ENCODE data around the gene NOP53. TPM values are rescaled to one million over a fixed set of nuclear protein-coding genes. Genes with fewer than 3 reads are reported as not detected.

NOP53 gene
- total RNA-seq, 1 experiment from 2014 or later: 289 TPM

DNA sequence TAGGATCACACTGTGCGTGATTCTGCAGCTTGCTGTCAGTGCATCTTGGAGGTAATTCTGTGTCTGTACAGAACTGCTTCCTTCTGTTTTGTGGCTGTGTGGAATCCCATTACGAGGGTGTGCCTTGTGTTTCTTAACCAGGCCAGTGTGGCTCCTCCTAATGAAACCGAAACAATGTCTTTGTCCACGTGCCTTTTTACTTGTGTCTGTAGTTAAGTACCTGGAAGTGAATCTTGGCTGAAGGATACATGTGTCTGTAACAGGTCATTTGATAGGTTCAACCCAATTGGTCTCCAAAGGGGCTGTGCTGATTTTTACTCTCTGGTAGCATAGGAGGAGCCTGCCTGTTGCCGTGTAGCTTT, 13.1 kb downstream of the NOP53 start:
- Mint-ChIP-seq H3K9me3 (peaks cover 4% of the 10 kb centered on the region), H3K36me3 (peaks cover 44% of the 10 kb centered on the region), H3K27me3 (ENCODE audit: low read depth) (no peaks in the 10 kb centered on the region), H3K4me1 (peaks cover 3% of the 10 kb centered on the region; the same call in 1 of the 2 replicates), H3K27ac (no peak overlapping the region), H3K4me3 (no peak overlapping the region)
- no peak for TF ChIP-seq TP53 (CRISPR knock-in tag; IDR thresholded peaks at IDR 0.05)
- no peak for TF ChIP-seq FOXJ3 (CRISPR knock-in tag; IDR thresholded peaks at IDR 0.05; ENCODE audit: borderline replicate concordance)
- TF ChIP-seq HMGA2 (CRISPR knock-in tag; IDR thresholded peaks at IDR 0.05): no peak
- no peak for TF ChIP-seq IRF2 (CRISPR knock-in tag; IDR thresholded peaks at IDR 0.05; ENCODE audit: borderline replicate concordance, low read depth)
- TF ChIP-seq ZNF232 (CRISPR knock-in tag; IDR thresholded peaks at IDR 0.05): no peak
- TF ChIP-seq, protein P1, sequence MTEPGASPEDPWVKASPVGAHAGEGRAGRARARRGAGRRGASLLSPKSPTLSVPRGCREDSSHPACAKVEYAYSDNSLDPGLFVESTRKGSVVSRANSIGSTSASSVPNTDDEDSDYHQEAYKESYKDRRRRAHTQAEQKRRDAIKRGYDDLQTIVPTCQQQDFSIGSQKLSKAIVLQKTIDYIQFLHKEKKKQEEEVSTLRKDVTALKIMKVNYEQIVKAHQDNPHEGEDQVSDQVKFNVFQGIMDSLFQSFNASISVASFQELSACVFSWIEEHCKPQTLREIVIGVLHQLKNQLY (CRISPR knock-in tag; IDR thresholded peaks at IDR 0.05): no peak
- ChIA-PET CTCF (no interaction called here), POLR2A (no interaction called here)
- DNase-seq (ENCODE audit: low spot score) (no peak), ATAC-seq (no peak)

DNA sequence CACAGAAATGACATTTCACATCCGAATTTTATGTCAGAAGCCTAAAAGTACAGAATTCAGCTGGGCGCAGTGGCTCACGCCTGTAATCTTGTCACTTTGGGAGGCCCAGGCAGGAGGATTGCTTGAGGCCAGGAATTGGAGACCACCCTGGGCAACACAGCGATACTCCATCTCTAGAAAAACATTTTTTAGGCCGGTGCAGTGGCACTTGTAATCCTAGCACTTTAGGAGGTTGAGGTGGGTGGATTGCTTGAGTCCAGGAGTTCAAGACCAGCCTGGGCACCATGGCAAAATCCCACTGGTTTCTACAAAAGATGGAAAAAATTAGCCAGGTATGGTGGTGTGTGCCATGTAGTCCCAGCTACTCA, 15.3 kb downstream of the NOP53 start:
- TF ChIP-seq, protein P2, sequence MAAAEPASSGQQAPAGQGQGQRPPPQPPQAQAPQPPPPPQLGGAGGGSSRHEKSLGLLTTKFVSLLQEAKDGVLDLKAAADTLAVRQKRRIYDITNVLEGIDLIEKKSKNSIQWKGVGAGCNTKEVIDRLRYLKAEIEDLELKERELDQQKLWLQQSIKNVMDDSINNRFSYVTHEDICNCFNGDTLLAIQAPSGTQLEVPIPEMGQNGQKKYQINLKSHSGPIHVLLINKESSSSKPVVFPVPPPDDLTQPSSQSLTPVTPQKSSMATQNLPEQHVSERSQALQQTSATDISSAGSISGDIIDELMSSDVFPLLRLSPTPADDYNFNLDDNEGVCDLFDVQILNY (CRISPR knock-in tag; IDR thresholded peaks at IDR 0.05): no peak
- TF ChIP-seq ZNF232 (CRISPR knock-in tag; IDR thresholded peaks at IDR 0.05): no peak
- TF ChIP-seq JAZF1 (CRISPR knock-in tag; IDR thresholded peaks at IDR 0.05): no peak
- TF ChIP-seq, protein P3, sequence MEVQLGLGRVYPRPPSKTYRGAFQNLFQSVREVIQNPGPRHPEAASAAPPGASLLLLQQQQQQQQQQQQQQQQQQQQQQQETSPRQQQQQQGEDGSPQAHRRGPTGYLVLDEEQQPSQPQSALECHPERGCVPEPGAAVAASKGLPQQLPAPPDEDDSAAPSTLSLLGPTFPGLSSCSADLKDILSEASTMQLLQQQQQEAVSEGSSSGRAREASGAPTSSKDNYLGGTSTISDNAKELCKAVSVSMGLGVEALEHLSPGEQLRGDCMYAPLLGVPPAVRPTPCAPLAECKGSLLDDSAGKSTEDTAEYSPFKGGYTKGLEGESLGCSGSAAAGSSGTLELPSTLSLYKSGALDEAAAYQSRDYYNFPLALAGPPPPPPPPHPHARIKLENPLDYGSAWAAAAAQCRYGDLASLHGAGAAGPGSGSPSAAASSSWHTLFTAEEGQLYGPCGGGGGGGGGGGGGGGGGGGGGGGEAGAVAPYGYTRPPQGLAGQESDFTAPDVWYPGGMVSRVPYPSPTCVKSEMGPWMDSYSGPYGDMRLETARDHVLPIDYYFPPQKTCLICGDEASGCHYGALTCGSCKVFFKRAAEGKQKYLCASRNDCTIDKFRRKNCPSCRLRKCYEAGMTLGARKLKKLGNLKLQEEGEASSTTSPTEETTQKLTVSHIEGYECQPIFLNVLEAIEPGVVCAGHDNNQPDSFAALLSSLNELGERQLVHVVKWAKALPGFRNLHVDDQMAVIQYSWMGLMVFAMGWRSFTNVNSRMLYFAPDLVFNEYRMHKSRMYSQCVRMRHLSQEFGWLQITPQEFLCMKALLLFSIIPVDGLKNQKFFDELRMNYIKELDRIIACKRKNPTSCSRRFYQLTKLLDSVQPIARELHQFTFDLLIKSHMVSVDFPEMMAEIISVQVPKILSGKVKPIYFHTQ (CRISPR knock-in tag; IDR thresholded peaks at IDR 0.05): no peak
- TF ChIP-seq EMX1 (CRISPR knock-in tag; IDR thresholded peaks at IDR 0.05): peak; percentile 38; the same call in 1 of the 2 replicates
- TF ChIP-seq NFYB (CRISPR knock-in tag; conservative IDR thresholded peaks at IDR 0.05; ENCODE audit: low read depth): no peak
- peaks cover 35% of the 10 kb centered on the region for H3K36me3 Mint-ChIP-seq
- ChIA-PET CTCF (interaction anchor here (0.6 kb wide), 1 partner anchor 113 kb away, joined by 4 read pairs; no protein-coding TSS in a partner anchor), POLR2A (interaction anchor here (1.0 kb wide), 1 partner anchor 8 kb away, joined by 4 read pairs; no protein-coding TSS in a partner anchor)
- ATAC-seq: no peak
- peaks cover 8% of the 10 kb centered on the region for H3K4me1 Mint-ChIP-seq
- DNase-seq (ENCODE audit: low spot score): no peak
- H3K4me3 Mint-ChIP-seq: no peak overlapping the region
- no peaks in the 10 kb centered on the region for H3K27me3 Mint-ChIP-seq (ENCODE audit: low read depth)
- no peak overlapping the region for H3K27ac Mint-ChIP-seq
- peaks cover 4% of the 10 kb centered on the region for H3K9me3 Mint-ChIP-seq

DNA sequence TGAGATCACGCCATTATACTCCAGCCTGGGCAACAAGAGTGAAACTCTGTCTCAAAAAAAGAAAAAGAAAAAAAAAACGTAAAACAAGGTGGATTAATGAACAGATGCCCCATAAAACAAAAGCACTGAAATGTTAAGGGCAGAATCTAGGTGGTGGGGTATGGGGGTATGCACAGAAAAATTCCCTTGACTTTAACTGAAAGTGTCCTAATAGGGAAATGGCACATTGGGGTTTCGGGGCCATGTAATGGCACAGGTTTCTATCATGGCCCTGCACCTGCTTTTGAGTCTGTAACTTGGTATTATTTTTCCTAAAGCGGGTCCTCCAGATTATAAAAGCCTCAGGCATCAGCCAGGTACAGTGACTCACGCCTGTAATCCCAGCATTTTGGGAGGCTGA, 16.2 kb downstream of the NOP53 start:
- Mint-ChIP-seq H3K27me3 (ENCODE audit: low read depth) (no peaks in the 10 kb centered on the region), H3K36me3 (peaks cover 28% of the 10 kb centered on the region), H3K27ac (peak overlapping the region; percentile 57; the same call in 1 of the 2 replicates), H3K4me3 (no peak overlapping the region), H3K9me3 (peaks cover 4% of the 10 kb centered on the region), H3K4me1 (peaks cover 11% of the 10 kb centered on the region)
- ATAC-seq: no peak
- POLR2A ChIA-PET: interaction anchor here (1.0 kb wide), 1 partner anchor 9 kb away, joined by 4 read pairs; no protein-coding TSS in a partner anchor
- DNase-seq (ENCODE audit: low spot score): no peak
- CTCF ChIA-PET: interaction anchor here (8.5 kb wide), 1 partner anchor 27 kb away, joined by 368 read pairs; no protein-coding TSS in a partner anchor
- no peak for TF ChIP-seq JAZF1 (CRISPR knock-in tag; IDR thresholded peaks at IDR 0.05)
- TF ChIP-seq, protein P4, sequence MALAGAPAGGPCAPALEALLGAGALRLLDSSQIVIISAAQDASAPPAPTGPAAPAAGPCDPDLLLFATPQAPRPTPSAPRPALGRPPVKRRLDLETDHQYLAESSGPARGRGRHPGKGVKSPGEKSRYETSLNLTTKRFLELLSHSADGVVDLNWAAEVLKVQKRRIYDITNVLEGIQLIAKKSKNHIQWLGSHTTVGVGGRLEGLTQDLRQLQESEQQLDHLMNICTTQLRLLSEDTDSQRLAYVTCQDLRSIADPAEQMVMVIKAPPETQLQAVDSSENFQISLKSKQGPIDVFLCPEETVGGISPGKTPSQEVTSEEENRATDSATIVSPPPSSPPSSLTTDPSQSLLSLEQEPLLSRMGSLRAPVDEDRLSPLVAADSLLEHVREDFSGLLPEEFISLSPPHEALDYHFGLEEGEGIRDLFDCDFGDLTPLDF (CRISPR knock-in tag; IDR thresholded peaks at IDR 0.05): no peak
- TF ChIP-seq, protein P5, sequence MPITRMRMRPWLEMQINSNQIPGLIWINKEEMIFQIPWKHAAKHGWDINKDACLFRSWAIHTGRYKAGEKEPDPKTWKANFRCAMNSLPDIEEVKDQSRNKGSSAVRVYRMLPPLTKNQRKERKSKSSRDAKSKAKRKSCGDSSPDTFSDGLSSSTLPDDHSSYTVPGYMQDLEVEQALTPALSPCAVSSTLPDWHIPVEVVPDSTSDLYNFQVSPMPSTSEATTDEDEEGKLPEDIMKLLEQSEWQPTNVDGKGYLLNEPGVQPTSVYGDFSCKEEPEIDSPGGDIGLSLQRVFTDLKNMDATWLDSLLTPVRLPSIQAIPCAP (CRISPR knock-in tag; IDR thresholded peaks at IDR 0.05): no peak
- TF ChIP-seq ETV6 (CRISPR knock-in tag; IDR thresholded peaks at IDR 0.05): no peak
- no peak for TF ChIP-seq NFE2L1 (CRISPR knock-in tag; IDR thresholded peaks at IDR 0.05)
- TF ChIP-seq TEAD1 (CRISPR knock-in tag; IDR thresholded peaks at IDR 0.05): no peak
- TF ChIP-seq, protein P6, sequence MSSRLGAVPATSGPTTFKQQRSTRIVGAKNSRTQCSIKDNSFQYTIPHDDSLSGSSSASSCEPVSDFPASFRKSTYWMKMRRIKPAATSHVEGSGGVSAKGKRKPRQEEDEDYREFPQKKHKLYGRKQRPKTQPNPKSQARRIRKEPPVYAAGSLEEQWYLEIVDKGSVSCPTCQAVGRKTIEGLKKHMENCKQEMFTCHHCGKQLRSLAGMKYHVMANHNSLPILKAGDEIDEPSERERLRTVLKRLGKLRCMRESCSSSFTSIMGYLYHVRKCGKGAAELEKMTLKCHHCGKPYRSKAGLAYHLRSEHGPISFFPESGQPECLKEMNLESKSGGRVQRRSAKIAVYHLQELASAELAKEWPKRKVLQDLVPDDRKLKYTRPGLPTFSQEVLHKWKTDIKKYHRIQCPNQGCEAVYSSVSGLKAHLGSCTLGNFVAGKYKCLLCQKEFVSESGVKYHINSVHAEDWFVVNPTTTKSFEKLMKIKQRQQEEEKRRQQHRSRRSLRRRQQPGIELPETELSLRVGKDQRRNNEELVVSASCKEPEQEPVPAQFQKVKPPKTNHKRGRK (CRISPR knock-in tag; IDR thresholded peaks at IDR 0.05; ENCODE audit: borderline replicate concordance): no peak
- TF ChIP-seq NR3C1 (CRISPR knock-in tag; conservative IDR thresholded peaks at IDR 0.05; ENCODE audit: low read depth): no peak
- TF ChIP-seq RORB (CRISPR knock-in tag; IDR thresholded peaks at IDR 0.05): no peak
- TF ChIP-seq, protein P7, sequence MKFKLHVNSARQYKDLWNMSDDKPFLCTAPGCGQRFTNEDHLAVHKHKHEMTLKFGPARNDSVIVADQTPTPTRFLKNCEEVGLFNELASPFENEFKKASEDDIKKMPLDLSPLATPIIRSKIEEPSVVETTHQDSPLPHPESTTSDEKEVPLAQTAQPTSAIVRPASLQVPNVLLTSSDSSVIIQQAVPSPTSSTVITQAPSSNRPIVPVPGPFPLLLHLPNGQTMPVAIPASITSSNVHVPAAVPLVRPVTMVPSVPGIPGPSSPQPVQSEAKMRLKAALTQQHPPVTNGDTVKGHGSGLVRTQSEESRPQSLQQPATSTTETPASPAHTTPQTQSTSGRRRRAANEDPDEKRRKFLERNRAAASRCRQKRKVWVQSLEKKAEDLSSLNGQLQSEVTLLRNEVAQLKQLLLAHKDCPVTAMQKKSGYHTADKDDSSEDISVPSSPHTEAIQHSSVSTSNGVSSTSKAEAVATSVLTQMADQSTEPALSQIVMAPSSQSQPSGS (CRISPR knock-in tag; IDR thresholded peaks at IDR 0.05; ENCODE audit: borderline replicate concordance, low read depth): no peak

Data from WTC11 (cell line).